ENCODE results near the gene RABGAP1L. TPM values are rescaled to one million over a fixed set of nuclear protein-coding genes. Genes with fewer than 3 reads are reported as not detected.

The RABGAP1L gene
- total RNA-seq, 4 donors from 2014 or later = 31.2 to 115 (median 62.5) TPM

GRCh38 chr1:174190691-174191199, 31.4 kb downstream of the RABGAP1L start:
- WGBS, 2 donors (ENCODE audit: low coverage in 1 of 2) = 75 to 89% methylated on average over 4 to 6 of the region's 6 CpGs
- H3K36me3 ChIP-seq = no peaks in the 10 kb centered on the region
- ATAC-seq = no peak
- H3K27ac ChIP-seq = peak overlapping the region in 2 of 4 donors; percentile 34 to 65
- no peaks in the 10 kb centered on the region for H3K9me3 ChIP-seq
- no peaks in the 10 kb centered on the region for H3K27me3 ChIP-seq
- peaks cover 3 to 35% (median 3%) of the 10 kb centered on the region in 3 donors for H3K4me1 ChIP-seq
- H3K4me3 ChIP-seq = no peak overlapping the region
- TF ChIP-seq POLR2AphosphoS5 (IDR thresholded peaks at IDR 0.05) = no peak
- TF ChIP-seq CTCF (IDR thresholded peaks at IDR 0.05) = no peak
- no peak for TF ChIP-seq EP300 (IDR thresholded peaks at IDR 0.05)
- no peak for TF ChIP-seq POLR2A (IDR thresholded peaks at IDR 0.05)

GRCh38 chr1:174191349-174191862, 32.1 kb downstream of the RABGAP1L start:
- peaks cover 3 to 35% (median 3%) of the 10 kb centered on the region in 3 donors for H3K4me1 ChIP-seq
- H3K9me3 ChIP-seq = no peaks in the 10 kb centered on the region
- TF ChIP-seq CTCF (IDR thresholded peaks at IDR 0.05) (no peak), POLR2AphosphoS5 (IDR thresholded peaks at IDR 0.05) (no peak), EP300 (IDR thresholded peaks at IDR 0.05) (no peak), POLR2A (IDR thresholded peaks at IDR 0.05) (no peak)
- H3K27ac ChIP-seq = peak overlapping the region in 3 of 4 donors; percentile 50 to 65 (median 65)
- no peaks in the 10 kb centered on the region for H3K27me3 ChIP-seq
- ATAC-seq = no peak
- no peak overlapping the region for H3K4me3 ChIP-seq
- 52 to 93% methylated on average over 3 of the region's 4 CpGs for WGBS, 2 donors (ENCODE audit: low coverage in 1 of 2)
- H3K36me3 ChIP-seq = no peaks in the 10 kb centered on the region

GRCh38 chr1:174194461-174194860, 35.1 kb downstream of the RABGAP1L start:
- 93% methylated on average over 2 of the region's 6 CpGs; no CpG with 5 or more reads in 1 of the 2 donors for WGBS, 2 donors (ENCODE audit: low coverage in 1 of 2)
- H3K4me1 ChIP-seq = peaks cover 3 to 35% (median 3%) of the 10 kb centered on the region in 3 donors
- no peak overlapping the region for H3K4me3 ChIP-seq
- no peak overlapping the region for H3K27ac ChIP-seq
- no peaks in the 10 kb centered on the region for H3K36me3 ChIP-seq
- TF ChIP-seq POLR2AphosphoS5 (IDR thresholded peaks at IDR 0.05) (no peak), CTCF (IDR thresholded peaks at IDR 0.05) (no peak), POLR2A (IDR thresholded peaks at IDR 0.05) (no peak), EP300 (IDR thresholded peaks at IDR 0.05) (no peak)
- H3K27me3 ChIP-seq = no peaks in the 10 kb centered on the region
- no peak for ATAC-seq
- no peaks in the 10 kb centered on the region for H3K9me3 ChIP-seq

GRCh38 chr1:174197088-174197487, 37.8 kb downstream of the RABGAP1L start:
- no peaks in the 10 kb centered on the region for H3K27me3 ChIP-seq
- H3K4me3 ChIP-seq = no peak overlapping the region
- WGBS, 2 donors (ENCODE audit: low coverage in 1 of 2) = 94 to 100% methylated on average over 2 of the region's 2 CpGs
- no peaks in the 10 kb centered on the region for H3K36me3 ChIP-seq
- TF ChIP-seq CTCF (IDR thresholded peaks at IDR 0.05) (no peak), POLR2A (IDR thresholded peaks at IDR 0.05) (no peak), EP300 (IDR thresholded peaks at IDR 0.05) (no peak), POLR2AphosphoS5 (IDR thresholded peaks at IDR 0.05) (no peak)
- H3K9me3 ChIP-seq = no peaks in the 10 kb centered on the region
- no peak overlapping the region for H3K27ac ChIP-seq
- ATAC-seq = no peak
- H3K4me1 ChIP-seq = peaks cover 0 to 25% (median 6%) of the 10 kb centered on the region in 3 donors

- H3K27ac ChIP-seq = no peak overlapping the region
- TF ChIP-seq CTCF (IDR thresholded peaks at IDR 0.05) = no peak
- no peak for TF ChIP-seq POLR2A (IDR thresholded peaks at IDR 0.05)
- TF ChIP-seq EP300 (IDR thresholded peaks at IDR 0.05) = no peak
- no peak for TF ChIP-seq POLR2AphosphoS5 (IDR thresholded peaks at IDR 0.05)
- 95 to 96% methylated on average over 10 of the region's 10 CpGs for WGBS, 2 donors (ENCODE audit: low coverage in 1 of 2)
- no peak overlapping the region for H3K4me3 ChIP-seq
- peaks cover 0 to 21% (median 6%) of the 10 kb centered on the region in 3 donors for H3K4me1 ChIP-seq
- no peaks in the 10 kb centered on the region for H3K36me3 ChIP-seq
- no peaks in the 10 kb centered on the region for H3K27me3 ChIP-seq
- H3K9me3 ChIP-seq = no peaks in the 10 kb centered on the region
- no peak for ATAC-seq
These were observed 38.2 kb downstream of the RABGAP1L start for GRCh38 chr1:174197547-174197946.

All from gastroesophageal sphincter (tissue), 4 donors.